ENCODE data around the gene LUC7L3.

DNA sequence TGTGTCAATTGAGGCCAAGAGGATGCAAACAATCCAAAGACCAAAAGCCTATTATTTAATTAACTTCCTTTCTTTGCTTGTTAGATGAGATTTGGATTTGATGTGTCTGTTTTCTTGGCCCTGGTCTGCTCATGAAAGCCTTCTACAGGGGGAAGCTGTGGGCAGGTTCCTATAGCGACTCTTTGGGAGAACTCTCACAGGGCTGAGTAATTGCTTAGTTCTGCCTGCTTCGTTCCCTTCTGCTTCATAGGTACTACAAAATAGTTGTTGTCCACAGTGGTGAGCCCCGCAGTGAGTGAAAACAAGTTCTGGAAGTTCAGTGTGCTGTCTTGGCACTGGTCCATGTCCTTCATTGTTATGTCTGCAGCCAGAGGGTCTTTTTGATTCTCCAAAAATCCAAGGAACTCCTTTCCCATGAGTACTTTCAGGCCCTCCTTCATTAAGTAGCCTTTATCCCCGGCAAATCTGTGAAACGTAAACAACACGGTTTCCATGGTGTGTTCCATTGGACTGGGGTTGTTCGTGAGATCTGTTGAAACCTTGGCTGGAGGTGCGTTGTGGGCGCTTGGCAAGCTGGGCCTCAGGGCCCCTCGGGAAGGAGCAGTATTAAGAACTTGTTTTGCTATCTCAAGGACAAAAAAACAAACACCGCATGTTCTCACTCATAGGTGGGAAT, 77.9 kb downstream of the LUC7L3 start:
- TF ChIP-seq, protein P1, sequence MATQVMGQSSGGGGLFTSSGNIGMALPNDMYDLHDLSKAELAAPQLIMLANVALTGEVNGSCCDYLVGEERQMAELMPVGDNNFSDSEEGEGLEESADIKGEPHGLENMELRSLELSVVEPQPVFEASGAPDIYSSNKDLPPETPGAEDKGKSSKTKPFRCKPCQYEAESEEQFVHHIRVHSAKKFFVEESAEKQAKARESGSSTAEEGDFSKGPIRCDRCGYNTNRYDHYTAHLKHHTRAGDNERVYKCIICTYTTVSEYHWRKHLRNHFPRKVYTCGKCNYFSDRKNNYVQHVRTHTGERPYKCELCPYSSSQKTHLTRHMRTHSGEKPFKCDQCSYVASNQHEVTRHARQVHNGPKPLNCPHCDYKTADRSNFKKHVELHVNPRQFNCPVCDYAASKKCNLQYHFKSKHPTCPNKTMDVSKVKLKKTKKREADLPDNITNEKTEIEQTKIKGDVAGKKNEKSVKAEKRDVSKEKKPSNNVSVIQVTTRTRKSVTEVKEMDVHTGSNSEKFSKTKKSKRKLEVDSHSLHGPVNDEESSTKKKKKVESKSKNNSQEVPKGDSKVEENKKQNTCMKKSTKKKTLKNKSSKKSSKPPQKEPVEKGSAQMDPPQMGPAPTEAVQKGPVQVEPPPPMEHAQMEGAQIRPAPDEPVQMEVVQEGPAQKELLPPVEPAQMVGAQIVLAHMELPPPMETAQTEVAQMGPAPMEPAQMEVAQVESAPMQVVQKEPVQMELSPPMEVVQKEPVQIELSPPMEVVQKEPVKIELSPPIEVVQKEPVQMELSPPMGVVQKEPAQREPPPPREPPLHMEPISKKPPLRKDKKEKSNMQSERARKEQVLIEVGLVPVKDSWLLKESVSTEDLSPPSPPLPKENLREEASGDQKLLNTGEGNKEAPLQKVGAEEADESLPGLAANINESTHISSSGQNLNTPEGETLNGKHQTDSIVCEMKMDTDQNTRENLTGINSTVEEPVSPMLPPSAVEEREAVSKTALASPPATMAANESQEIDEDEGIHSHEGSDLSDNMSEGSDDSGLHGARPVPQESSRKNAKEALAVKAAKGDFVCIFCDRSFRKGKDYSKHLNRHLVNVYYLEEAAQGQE (IDR thresholded peaks at IDR 0.05; ENCODE audit: insufficient read depth in 1 of 2, low read depth in 2 of 2, low read length in 2 of 2), result no peak
- no peak for TF ChIP-seq TAF1 (IDR thresholded peaks at IDR 0.05; ENCODE audit: borderline replicate concordance, insufficient read depth, low read length)

Measured in PFSK-1 (cell line).